Measurements from ENCODE around the gene SLC20A1. TPM values are rescaled to one million over a fixed set of nuclear protein-coding genes. Genes with fewer than 3 reads are reported as not detected.

The SLC20A1 gene
- total and polyA plus RNA-seq, 2 of the 4 experiments (the other 2 are of a cell fraction): 93.6 to 94.1 TPM

DNA sequence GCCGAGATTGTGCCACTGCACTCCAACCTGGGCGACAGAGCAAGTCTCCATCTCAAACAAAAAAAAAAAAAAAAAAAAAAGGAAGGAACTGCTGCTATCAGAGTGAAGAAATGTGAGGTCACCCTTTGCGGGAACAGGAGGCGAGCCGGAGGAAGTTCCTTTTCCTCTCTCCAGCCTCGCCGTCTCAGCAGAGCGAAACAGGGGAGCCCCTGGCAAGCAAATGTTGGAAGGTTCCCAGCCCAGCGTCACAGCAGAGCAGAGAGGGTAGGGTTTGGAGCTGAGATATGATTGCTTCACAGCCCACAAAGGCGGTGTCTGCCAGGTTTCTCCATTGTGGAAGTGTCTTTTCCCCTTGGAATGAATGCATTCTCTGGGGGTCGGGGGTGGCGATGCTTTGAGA, 28.5 kb downstream of the SLC20A1 start:
- dilution Hi-C loops (cut with HindIII; ENCODE audit: low sequenced_read_pairs, unreplicated experiment): no loop called here
- CTCF ChIA-PET: no interaction called here

More for the DNA sequence above, 28.5 kb downstream of the SLC20A1 start:
- no peak overlapping the region for H3K9ac ChIP-seq (ENCODE audit: low read depth, low read length)
- H3K14ac ChIP-seq (replicated peaks; ENCODE audit: low read depth, low read length): no peak overlapping the region
- DNase-seq: no peak
- H3K79me1 ChIP-seq (ENCODE audit: low read depth in 1 of 2, low read length in 2 of 2): no peaks in the 10 kb centered on the region
- H2AK9ac ChIP-seq (replicated peaks; ENCODE audit: low read depth, low read length, poor library complexity): no peak overlapping the region
- H3K4me2 ChIP-seq (ENCODE audit: low read depth, low read length): no peak overlapping the region
- no peaks in the 10 kb centered on the region for H3K36me3 ChIP-seq (ENCODE audit: control insufficient read depth, insufficient read depth, low read length)
- H2BK20ac ChIP-seq (ENCODE audit: low read depth, low read length): no peak overlapping the region
- no TSS peak for BruUV-seq (replicated peaks)
- ATAC-seq (ENCODE audit: low read depth): no peak
- no peak overlapping the region for H4K8ac ChIP-seq (ENCODE audit: low read depth in 2 of 2, low read length in 2 of 2)
- no peak overlapping the region for H4K5ac ChIP-seq (ENCODE audit: low read depth, low read length)
- H2BK15ac ChIP-seq (ENCODE audit: low read depth, low read length): no peak overlapping the region
- 90% methylated on average over 2 of the region's 12 CpGs; no CpG with 5 or more reads in 1 of the 2 experiments for WGBS, 2 experiments (ENCODE audit: extremely low coverage in 2 of 2, insufficient read length in 1 of 2)
- no peaks in the 10 kb centered on the region for H3K9me1 ChIP-seq (ENCODE audit: insufficient read depth, low read length)
- no peaks in the 10 kb centered on the region for H3K4me1 ChIP-seq (ENCODE audit: control insufficient read depth, insufficient read depth, low read length)
- no peak overlapping the region for H3K18ac ChIP-seq (ENCODE audit: low read depth, low read length)
- no peak overlapping the region for H3K4me3 ChIP-seq (ENCODE audit: insufficient read depth, low read depth, low read length)
- H3K27me3 ChIP-seq (ENCODE audit: control insufficient read depth, insufficient read depth, low read length): no peaks in the 10 kb centered on the region
- H4K91ac ChIP-seq (ENCODE audit: insufficient read depth, low read depth, low read length): no peak overlapping the region
- POLR2A ChIA-PET (ENCODE audit: unreplicated experiment): no interaction called here
- H3K23ac ChIP-seq (ENCODE audit: low read depth, low read length): no peak overlapping the region
- no peak overlapping the region for H2BK120ac ChIP-seq (ENCODE audit: low read depth, low read length)
- H3K9me3 ChIP-seq (ENCODE audit: control insufficient read depth, insufficient read depth, low read length): no peaks in the 10 kb centered on the region
- H3K4ac ChIP-seq (ENCODE audit: low read depth, low read length): no peak overlapping the region
- intact Hi-C loops (cut with micrococcal nuclease): no loop called here
- no peak overlapping the region for H2BK5ac ChIP-seq (ENCODE audit: low read depth, low read length, poor library complexity, severe bottlenecking)
- TF ChIP-seq SMC3 (IDR thresholded peaks at IDR 0.05; ENCODE audit: low read depth, low read length) (no peak), FOS (IDR thresholded peaks at IDR 0.05; ENCODE audit: low read depth, low read length) (no peak), ELK1 (IDR thresholded peaks at IDR 0.05; ENCODE audit: borderline replicate concordance, low read depth, low read length) (no peak), RCOR1 (IDR thresholded peaks at IDR 0.05; ENCODE audit: insufficient replicate concordance, low read length) (no peak), MAZ (IDR thresholded peaks at IDR 0.05; ENCODE audit: borderline replicate concordance, low read depth, low read length) (no peak), MAFK (IDR thresholded peaks at IDR 0.05; ENCODE audit: low read depth, low read length) (no peak)
- TF ChIP-seq, protein P1, sequence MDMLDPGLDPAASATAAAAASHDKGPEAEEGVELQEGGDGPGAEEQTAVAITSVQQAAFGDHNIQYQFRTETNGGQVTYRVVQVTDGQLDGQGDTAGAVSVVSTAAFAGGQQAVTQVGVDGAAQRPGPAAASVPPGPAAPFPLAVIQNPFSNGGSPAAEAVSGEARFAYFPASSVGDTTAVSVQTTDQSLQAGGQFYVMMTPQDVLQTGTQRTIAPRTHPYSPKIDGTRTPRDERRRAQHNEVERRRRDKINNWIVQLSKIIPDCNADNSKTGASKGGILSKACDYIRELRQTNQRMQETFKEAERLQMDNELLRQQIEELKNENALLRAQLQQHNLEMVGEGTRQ (IDR thresholded peaks at IDR 0.05; ENCODE audit: low read depth, low read length): no peak
- no peak overlapping the region for H3K27ac ChIP-seq (ENCODE audit: insufficient read depth, low read length)
- H4K20me1 ChIP-seq (ENCODE audit: insufficient read depth, low read length): no peaks in the 10 kb centered on the region
- in situ Hi-C loops (cut with MboI; ENCODE audit: low sequenced_read_pairs): no loop called here
- H2AFZ ChIP-seq (replicated peaks; ENCODE audit: low read length, poor library complexity): peak overlapping the region; percentile 58
- H3K56ac ChIP-seq (ENCODE audit: extremely low read depth, insufficient read depth, low read length): no peak overlapping the region
- H2AK5ac ChIP-seq (ENCODE audit: low read depth, low read length): no peak overlapping the region
